ENCODE measurements around the gene SDK2.

Gene SDK2

GRCh38 chr17:73356561-73357170 lies 287.6 kb downstream of the SDK2 start:
- no peak for DNase-seq

- DNase-seq, result no peak
Measured at GRCh38 chr17:73354423-73355284, 289.6 kb downstream of the SDK2 start.

- no peak for DNase-seq
Measured at GRCh38 chr17:73352261-73352660, 292.0 kb downstream of the SDK2 start.

GRCh38 chr17:73351764-73352163 lies 292.5 kb downstream of the SDK2 start:
- DNase-seq, result no peak

- DNase-seq, result no peak
Measured at GRCh38 chr17:73350864-73351263, 293.4 kb downstream of the SDK2 start.

- DNase-seq, result no peak
Measured at GRCh38 chr17:73349647-73350046, 294.6 kb downstream of the SDK2 start.

GRCh38 chr17:73349138-73349537 lies 295.1 kb downstream of the SDK2 start:
- DNase-seq, result no peak

GRCh38 chr17:73348829-73349095 lies 295.5 kb downstream of the SDK2 start:
- DNase-seq, result no peak

- DNase-seq, result no peak
Measured at GRCh38 chr17:73348018-73348828, 296.0 kb downstream of the SDK2 start.

GRCh38 chr17:73347351-73347750 lies 296.9 kb downstream of the SDK2 start:
- no peak for DNase-seq

- DNase-seq, result no peak
Measured at GRCh38 chr17:73346501-73347162, 297.6 kb downstream of the SDK2 start.

GRCh38 chr17:73343739-73344454 lies 300.3 kb downstream of the SDK2 start:
- DNase-seq, result no peak

- peak; percentile 83 for DNase-seq
Measured at GRCh38 chr17:73343168-73343634, 301.0 kb downstream of the SDK2 start.

- DNase-seq, result no peak
Measured at GRCh38 chr17:73342541-73343167, 301.6 kb downstream of the SDK2 start.

GRCh38 chr17:73342050-73342522 lies 302.2 kb downstream of the SDK2 start:
- peak; percentile 85 for DNase-seq

- peak; percentile 74 for DNase-seq
Measured at GRCh38 chr17:73341350-73342049, 302.7 kb downstream of the SDK2 start.

- DNase-seq, result no peak
Measured at GRCh38 chr17:73340093-73340596, 304.1 kb downstream of the SDK2 start.

- DNase-seq, result no peak
Measured at GRCh38 chr17:73338566-73339197, 305.6 kb downstream of the SDK2 start.

- DNase-seq, result no peak
Measured at GRCh38 chr17:73338050-73338521, 306.2 kb downstream of the SDK2 start.

GRCh38 chr17:73337330-73337710 lies 306.9 kb downstream of the SDK2 start:
- DNase-seq, result no peak

Measured in NCI-H1092 treated with DMSO at 0.1 percent for 48 hours (cell line).